ENCODE measurements around the gene MBD3. TPM values are rescaled to one million over a fixed set of nuclear protein-coding genes. Genes with fewer than 3 reads are reported as not detected.

Gene MBD3
- total RNA-seq, 4 donors from 2014 or later, result 61.4 to 121 (median 68.7) TPM

DNA sequence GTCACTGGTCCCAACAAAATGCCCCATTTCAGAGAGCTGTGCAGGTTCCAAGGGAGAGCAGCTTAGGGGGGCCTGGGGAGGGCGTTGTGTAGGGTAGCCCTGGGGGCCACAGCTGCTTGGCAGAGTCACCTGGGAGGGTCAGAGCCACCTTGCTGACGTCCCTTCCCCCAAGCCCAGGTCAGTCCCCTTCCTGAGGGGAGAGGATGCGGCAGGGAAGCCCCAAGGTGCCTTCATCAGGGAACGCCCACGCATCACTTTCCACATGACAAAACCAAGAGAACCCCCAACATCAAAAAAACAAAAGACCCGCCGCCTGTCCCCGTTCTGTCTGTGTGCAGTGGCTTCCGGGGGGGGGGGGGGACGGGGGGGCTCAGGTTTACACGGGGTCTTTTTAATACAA is 17.9 kb upstream of the MBD3 start:
- 61 to 75% methylated on average over 3 to 11 of the region's 11 CpGs for WGBS, 2 donors (ENCODE audit: low coverage in 1 of 2)
- peaks cover 0 to 27% (median 9%) of the 10 kb centered on the region in 4 donors for H3K36me3 ChIP-seq
- intact Hi-C loops (cut with DNase I; ENCODE audit: low total_unique reads), result no loop called here

DNA sequence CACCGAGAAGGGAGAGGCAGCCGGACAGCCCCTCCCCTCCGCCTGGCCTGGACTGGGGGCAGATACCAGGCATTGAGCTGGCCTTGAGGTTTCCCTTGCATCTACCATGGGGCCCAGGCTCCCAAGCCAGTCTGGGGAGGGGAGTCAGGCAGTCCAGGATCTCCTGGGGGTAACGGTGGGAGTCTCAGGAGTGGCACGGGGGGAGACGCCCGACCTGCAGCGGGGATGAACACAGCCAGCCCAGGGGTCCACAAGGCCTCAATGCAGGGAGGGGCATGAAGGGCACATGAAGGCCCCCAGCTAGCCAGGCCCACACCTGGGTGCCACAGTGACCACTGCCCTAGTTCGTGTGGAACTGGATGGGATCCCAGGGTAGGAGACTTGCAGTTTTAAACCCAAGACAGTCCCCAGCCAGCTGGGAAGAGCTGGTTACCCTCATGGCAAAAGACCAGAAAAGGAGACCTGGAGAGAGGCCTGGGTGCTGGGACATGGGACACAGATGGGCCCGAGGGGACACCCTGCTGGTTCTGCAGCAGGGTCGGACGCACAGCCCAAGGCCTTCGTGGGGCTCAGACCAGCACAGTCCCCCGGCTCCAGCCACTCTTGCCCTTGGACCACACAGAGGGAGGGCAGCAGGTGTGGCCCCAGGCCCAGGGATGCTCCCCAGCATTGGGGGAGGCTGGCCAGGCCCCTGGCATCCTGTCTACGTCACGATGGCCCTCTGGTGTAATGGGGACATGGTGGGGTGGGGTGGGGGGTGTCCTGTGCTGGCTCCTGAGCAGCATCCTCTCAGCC is 17.2 kb upstream of the MBD3 start:
- 85% methylated on average over 15 of the region's 16 CpGs; no CpG with 5 or more reads in 1 of the 2 donors for WGBS, 2 donors (ENCODE audit: low coverage in 1 of 2)

More for the DNA sequence above, 17.9 kb upstream of the MBD3 start:
- DNase-seq, result no peak
- Histone ChIP-seq H3K9me3 (no peaks in the 10 kb centered on the region), H3K4me1 (peaks cover 8 to 16% (median 11%) of the 10 kb centered on the region in 4 donors), H3K4me3 (no peak overlapping the region), H3K27me3 (no peaks in the 10 kb centered on the region), H3K27ac (no peak overlapping the region)
- TF ChIP-seq POLR2A (IDR thresholded peaks at IDR 0.05) (no peak), POLR2AphosphoS5 (IDR thresholded peaks at IDR 0.05) (no peak), EP300 (IDR thresholded peaks at IDR 0.05; ENCODE audit: low read depth) (no peak)
- TF ChIP-seq, protein P1, sequence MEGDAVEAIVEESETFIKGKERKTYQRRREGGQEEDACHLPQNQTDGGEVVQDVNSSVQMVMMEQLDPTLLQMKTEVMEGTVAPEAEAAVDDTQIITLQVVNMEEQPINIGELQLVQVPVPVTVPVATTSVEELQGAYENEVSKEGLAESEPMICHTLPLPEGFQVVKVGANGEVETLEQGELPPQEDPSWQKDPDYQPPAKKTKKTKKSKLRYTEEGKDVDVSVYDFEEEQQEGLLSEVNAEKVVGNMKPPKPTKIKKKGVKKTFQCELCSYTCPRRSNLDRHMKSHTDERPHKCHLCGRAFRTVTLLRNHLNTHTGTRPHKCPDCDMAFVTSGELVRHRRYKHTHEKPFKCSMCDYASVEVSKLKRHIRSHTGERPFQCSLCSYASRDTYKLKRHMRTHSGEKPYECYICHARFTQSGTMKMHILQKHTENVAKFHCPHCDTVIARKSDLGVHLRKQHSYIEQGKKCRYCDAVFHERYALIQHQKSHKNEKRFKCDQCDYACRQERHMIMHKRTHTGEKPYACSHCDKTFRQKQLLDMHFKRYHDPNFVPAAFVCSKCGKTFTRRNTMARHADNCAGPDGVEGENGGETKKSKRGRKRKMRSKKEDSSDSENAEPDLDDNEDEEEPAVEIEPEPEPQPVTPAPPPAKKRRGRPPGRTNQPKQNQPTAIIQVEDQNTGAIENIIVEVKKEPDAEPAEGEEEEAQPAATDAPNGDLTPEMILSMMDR (IDR thresholded peaks at IDR 0.05), result no peak
- in situ Hi-C loops (cut with MboI; ENCODE audit: low pct_ligation_motif_present in 1 of 4, low pct_unique_long_range_greater_than_20kb in 1 of 4, low sequenced_read_pairs in 3 of 4), result no loop called here

DNA sequence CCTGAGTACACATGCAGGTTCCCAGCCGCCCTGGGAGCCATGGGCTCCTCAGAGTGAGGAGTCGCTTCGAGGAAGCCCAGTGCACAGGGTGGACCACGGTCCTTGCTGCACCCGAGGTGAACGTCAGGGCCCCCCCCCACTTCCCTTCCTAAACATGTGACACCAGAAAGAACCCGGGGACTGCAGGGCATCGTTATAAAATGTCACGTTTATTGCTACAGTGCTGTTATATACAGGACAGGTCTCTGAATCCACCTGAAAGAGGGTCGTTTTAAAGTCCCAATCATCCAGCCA is 16.4 kb upstream of the MBD3 start:
- Histone ChIP-seq H3K9me3 (no peaks in the 10 kb centered on the region), H3K36me3 (peaks cover 0 to 12% (median 3%) of the 10 kb centered on the region in 4 donors), H3K4me3 (peak overlapping the region in 1 of 4 donors; percentile 1), H3K27ac (no peak overlapping the region), H3K27me3 (no peaks in the 10 kb centered on the region), H3K4me1 (peaks cover 8 to 22% (median 18%) of the 10 kb centered on the region in 4 donors)
- in situ Hi-C loops (cut with MboI; ENCODE audit: low pct_ligation_motif_present in 1 of 4, low pct_unique_long_range_greater_than_20kb in 1 of 4, low sequenced_read_pairs in 3 of 4), result no loop called here
- no peak for TF ChIP-seq EP300 (IDR thresholded peaks at IDR 0.05; ENCODE audit: low read depth)
- TF ChIP-seq POLR2AphosphoS5 (IDR thresholded peaks at IDR 0.05), result no peak
- TF ChIP-seq POLR2A (IDR thresholded peaks at IDR 0.05), result no peak
- TF ChIP-seq, protein P1 (IDR thresholded peaks at IDR 0.05), result no peak
- intact Hi-C loops (cut with DNase I; ENCODE audit: low total_unique reads), result no loop called here
- DNase-seq, result no peak
- 34% methylated on average over 10 of the region's 10 CpGs; no CpG with 5 or more reads in 1 of the 2 donors for WGBS, 2 donors (ENCODE audit: low coverage in 1 of 2)

More for the DNA sequence above, 17.2 kb upstream of the MBD3 start:
- Histone ChIP-seq H3K27ac (no peak overlapping the region), H3K4me3 (no peak overlapping the region), H3K27me3 (no peaks in the 10 kb centered on the region), H3K9me3 (no peaks in the 10 kb centered on the region), H3K36me3 (peaks cover 0 to 20% (median 6%) of the 10 kb centered on the region in 4 donors), H3K4me1 (peaks cover 8 to 16% (median 11%) of the 10 kb centered on the region in 4 donors)
- intact Hi-C loops (cut with DNase I; ENCODE audit: low total_unique reads), result no loop called here
- TF ChIP-seq POLR2A (IDR thresholded peaks at IDR 0.05), result no peak
- in situ Hi-C loops (cut with MboI; ENCODE audit: low pct_ligation_motif_present in 1 of 4, low pct_unique_long_range_greater_than_20kb in 1 of 4, low sequenced_read_pairs in 3 of 4), result no loop called here
- DNase-seq, result no peak

DNA sequence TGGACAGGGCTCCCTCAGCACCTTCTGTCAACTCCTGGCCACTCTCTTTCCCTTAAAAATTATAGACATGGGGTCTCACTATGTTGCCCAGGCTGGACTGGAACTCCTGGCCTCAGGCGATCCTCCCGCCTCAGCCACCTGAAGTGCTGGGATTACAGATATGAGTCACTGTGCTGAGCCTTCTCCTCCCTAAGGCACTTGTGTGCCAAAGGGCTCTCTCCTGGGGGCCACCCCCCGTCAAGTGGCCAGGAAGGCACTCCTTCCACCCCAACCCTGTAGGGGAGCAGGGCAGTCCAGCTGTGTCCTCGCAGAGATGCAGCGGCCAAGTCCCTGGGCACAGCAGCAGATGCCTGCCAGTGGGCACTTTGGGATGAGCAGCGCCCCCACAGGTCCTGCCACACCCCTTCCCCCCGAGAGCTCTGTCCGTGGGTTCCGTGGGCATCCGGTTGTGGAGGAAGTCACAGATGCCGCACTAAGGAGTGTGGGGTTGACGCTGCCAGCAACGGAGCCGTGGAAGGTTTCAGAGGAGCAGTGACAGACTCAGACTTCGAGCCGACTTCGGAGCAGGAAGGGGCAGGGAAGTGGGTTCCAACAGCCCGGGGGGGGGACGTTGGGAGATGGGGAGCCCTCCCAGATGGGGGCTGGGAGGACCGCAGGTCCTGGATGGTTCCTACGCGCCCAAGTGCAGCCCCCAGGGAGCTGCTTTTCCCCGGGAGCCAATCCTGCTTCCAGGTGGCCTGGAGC is 15.9 kb upstream of the MBD3 start:
- no peaks in the 10 kb centered on the region for H3K27me3 ChIP-seq
- H3K36me3 ChIP-seq, result peaks cover 0 to 8% (median 1%) of the 10 kb centered on the region in 4 donors
- TF ChIP-seq, protein P1 (IDR thresholded peaks at IDR 0.05), result no peak
- no peak for TF ChIP-seq EP300 (IDR thresholded peaks at IDR 0.05; ENCODE audit: low read depth)
- no peak for TF ChIP-seq POLR2A (IDR thresholded peaks at IDR 0.05)
- no peak for TF ChIP-seq POLR2AphosphoS5 (IDR thresholded peaks at IDR 0.05)
- intact Hi-C loops (cut with DNase I; ENCODE audit: low total_unique reads), result no loop called here
- 63% methylated on average over 18 of the region's 23 CpGs; no CpG with 5 or more reads in 1 of the 2 donors for WGBS, 2 donors (ENCODE audit: low coverage in 1 of 2)
- H3K4me1 ChIP-seq, result peaks cover 8 to 27% (median 23%) of the 10 kb centered on the region in 4 donors
- H3K4me3 ChIP-seq, result peak overlapping the region in 1 of 4 donors; percentile 1
- in situ Hi-C loops (cut with MboI; ENCODE audit: low pct_ligation_motif_present in 1 of 4, low pct_unique_long_range_greater_than_20kb in 1 of 4, low sequenced_read_pairs in 3 of 4), result no loop called here
- no peak for DNase-seq
- no peak overlapping the region for H3K27ac ChIP-seq
- no peaks in the 10 kb centered on the region for H3K9me3 ChIP-seq

All from transverse colon (tissue), 4 donors.